Astrocyte of the cerebellum (primary cell): ENCODE data around the gene ATPAF1.

Experiments
- DNase-seq: peaks from one replicate; pipeline ENCODE4 v3.0.0-alpha.2; 2011; ENCODE audit warnings: low read depth
- H3K4me3 ChIP-seq: 2 replicates; pipeline ENCODE4 v1.5.1; 2011; ENCODE audit warnings: mild to moderate bottlenecking, low read depth, low read length, moderate library complexity
- in situ Hi-C: cut with HindIII; loops from 2 replicates; pipeline ENCODE4 v1.10.0; 2017; ENCODE audit warnings: low sequenced_read_pairs
- TF ChIP-seq, protein P1 (sequence below): IDR thresholded peaks from 2 replicates; pipeline ENCODE4 v1.5.1; 2012; ENCODE audit warnings: low read length, low read depth, moderate library complexity, mild to moderate bottlenecking; ENCODE audit errors: missing control alignments

Gene ATPAF1

DNA sequence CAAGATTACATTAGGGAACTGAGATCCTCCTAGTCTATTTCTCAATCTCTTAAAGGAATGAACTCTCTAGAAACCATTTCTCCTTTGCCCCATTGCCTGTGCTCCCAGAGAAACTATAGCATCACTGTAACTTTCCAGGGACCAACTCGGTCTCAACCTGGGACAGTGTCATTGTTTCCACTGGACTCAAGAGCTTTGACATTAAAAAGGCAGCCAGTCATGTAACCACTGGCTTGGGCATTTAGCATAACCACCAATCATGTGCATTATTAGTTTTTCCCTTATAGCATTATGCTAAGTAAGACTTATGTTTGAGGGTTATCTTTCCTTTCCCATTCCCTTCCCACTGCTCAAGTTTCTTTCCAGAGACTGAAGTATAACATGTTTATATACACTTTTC, 21.7 kb upstream of the ATPAF1 start:
- TF ChIP-seq, protein P1, sequence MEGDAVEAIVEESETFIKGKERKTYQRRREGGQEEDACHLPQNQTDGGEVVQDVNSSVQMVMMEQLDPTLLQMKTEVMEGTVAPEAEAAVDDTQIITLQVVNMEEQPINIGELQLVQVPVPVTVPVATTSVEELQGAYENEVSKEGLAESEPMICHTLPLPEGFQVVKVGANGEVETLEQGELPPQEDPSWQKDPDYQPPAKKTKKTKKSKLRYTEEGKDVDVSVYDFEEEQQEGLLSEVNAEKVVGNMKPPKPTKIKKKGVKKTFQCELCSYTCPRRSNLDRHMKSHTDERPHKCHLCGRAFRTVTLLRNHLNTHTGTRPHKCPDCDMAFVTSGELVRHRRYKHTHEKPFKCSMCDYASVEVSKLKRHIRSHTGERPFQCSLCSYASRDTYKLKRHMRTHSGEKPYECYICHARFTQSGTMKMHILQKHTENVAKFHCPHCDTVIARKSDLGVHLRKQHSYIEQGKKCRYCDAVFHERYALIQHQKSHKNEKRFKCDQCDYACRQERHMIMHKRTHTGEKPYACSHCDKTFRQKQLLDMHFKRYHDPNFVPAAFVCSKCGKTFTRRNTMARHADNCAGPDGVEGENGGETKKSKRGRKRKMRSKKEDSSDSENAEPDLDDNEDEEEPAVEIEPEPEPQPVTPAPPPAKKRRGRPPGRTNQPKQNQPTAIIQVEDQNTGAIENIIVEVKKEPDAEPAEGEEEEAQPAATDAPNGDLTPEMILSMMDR: no peak
- in situ Hi-C loops: no loop called here
- no peak overlapping the region for H3K4me3 ChIP-seq
- DNase-seq: no peak

DNA sequence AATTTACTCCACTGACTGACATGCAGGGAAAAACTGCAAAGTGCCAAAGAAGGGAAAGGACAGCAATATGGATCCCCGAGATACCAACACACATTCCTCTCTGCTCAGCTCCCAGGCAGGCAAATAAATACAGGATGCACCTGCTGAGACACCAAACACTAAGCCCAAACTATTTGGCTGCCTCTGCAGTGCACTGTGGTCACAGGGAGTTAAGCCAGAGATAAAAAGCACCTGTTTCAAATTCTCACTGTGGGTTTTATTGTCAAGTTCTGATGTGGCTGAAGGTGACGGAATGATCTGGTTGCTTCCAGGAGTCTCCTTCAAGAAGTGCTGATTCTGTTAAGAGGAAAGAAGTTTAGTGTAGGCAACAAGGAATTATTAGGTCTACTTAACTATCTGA, 21.2 kb upstream of the ATPAF1 start:
- TF ChIP-seq, protein P1: no peak

GRCh38 chr1:46687921-46688509, 19.9 kb upstream of the ATPAF1 start:
- in situ Hi-C loops: no loop called here
- H3K4me3 ChIP-seq: no peak overlapping the region
- TF ChIP-seq, protein P1: no peak
- DNase-seq: no peak

More for the DNA sequence above, 21.2 kb upstream of the ATPAF1 start:
- in situ Hi-C loops: no loop called here
- DNase-seq: no peak
- no peak overlapping the region for H3K4me3 ChIP-seq

- TF ChIP-seq, protein P1: no peak
- DNase-seq: peak; percentile 79
- H3K4me3 ChIP-seq: no peak overlapping the region
- in situ Hi-C loops: no loop called here
Measured at GRCh38 chr1:46687093-46687659, 19.0 kb upstream of the ATPAF1 start.

GRCh38 chr1:46686255-46686654, 18.1 kb upstream of the ATPAF1 start:
- in situ Hi-C loops: no loop called here
- no peak overlapping the region for H3K4me3 ChIP-seq
- TF ChIP-seq, protein P1: no peak
- no peak for DNase-seq

- in situ Hi-C loops: no loop called here
- TF ChIP-seq, protein P1: no peak
Measured at GRCh38 chr1:46684670-46685069, 16.5 kb upstream of the ATPAF1 start.

More at GRCh38 chr1:46684670-46685069, 16.5 kb upstream of the ATPAF1 start:
- H3K4me3 ChIP-seq: no peak overlapping the region
- DNase-seq: no peak
